DMS114 treated with DMSO at 0.1 percent for 48 hours (cell line): Measurements from ENCODE around the gene DDX11.
"Not testable (repeated sequence)": the region's sequence is repeated elsewhere in the genome, so short reads cannot be mapped to it uniquely, and the experiment has no call there.

Source experiments
- DNase-seq: peaks from one replicate; lab custom pipeline; 2025; ENCODE audit not compliant: unreplicated experiment; lab: John Stamatoyannopoulos, UW

DDX11 gene

DNA sequence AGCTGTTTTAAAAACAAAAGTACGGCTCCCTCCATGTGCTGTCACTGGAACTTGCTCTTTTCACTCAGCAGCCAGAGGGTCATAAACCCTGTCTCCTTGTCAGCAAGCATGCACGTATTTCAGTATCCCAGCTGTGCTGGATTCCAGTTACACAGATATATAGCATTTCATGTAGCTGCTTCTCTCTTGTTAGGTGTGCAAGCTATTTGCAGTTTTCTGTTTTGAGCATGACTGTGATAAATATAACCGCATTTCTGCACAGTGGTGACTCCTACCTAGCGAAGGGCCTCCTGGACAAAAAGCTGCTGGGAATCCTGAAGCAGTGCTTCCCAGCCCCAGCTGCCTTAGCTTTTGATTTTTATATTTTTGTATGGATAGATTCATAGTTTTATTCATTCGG, 24.7 kb downstream of the DDX11 start:
- DNase-seq: not testable (repeated sequence)

DNA sequence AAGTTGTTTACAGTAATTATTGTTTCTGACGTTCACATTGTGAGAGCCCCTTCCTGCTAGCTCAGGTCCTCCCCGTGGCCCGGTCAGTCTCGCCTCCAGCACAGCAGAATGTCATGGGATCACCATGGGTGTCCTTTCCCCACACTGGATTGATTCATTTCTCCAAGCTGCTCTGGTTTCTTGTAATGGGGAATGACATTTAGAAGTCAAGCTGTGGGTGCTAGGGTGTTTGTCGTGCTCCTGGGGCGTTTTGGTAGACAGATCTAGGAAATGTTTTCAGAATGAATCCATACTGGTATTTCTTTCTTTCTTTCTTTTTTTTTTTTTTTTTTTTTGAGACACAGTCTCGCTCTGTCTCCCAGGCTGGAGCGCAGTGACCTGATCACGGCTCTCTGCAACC, 25.1 kb downstream of the DDX11 start:
- DNase-seq: not testable (repeated sequence)

DNA sequence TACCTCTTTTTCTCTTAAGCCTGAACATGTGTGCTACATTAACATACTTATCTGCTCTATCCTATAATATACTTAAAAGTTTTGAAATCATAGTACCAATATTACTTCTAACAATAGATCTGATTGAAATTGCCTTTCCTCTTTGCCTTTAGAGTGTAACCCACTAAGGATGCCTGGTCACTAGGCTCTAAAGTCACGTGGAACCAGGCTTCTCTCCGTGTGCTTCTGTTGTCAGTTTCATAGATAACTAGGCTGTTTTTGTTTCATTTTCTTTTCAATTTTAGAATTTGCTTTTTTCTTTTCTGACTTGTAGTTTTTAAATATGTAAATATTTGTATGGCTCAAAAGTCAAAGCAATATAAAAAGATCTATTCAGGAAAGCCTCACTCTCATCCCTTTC, 25.8 kb downstream of the DDX11 start:
- DNase-seq: not testable (repeated sequence)

DNA sequence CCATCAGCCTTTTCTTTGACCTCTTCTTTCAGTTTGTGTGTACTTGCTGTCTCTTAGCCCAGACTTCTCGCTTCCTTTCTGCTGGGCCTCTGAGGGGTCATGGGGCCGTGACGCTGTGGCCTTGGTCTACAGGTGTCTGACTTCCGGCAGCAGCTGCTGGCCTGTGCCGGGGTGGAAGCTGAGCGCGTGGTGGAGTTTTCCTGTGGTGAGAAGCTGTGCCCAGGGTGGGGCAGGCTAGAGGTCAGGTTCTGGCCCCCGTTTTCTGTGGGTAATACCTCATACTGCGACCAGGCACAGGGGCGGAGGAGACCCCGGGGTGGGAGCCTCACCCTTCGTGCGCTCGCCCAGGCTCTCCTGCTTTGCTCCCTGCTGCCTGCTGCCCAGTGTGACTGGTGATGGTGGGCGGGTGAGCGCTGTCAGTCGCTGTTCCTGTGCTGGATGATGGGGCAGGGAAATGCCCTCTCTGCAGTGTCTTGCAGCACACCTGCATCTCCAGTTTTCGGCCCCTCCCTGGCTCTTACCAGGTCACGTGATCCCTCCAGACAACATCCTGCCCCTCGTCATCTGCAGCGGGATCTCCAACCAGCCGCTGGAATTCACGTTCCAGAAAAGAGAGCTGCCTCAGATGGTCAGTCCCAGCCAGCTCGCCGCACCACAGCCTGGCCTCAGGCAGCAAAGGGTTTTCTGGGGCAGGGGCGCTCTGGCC, 27.0 kb downstream of the DDX11 start:
- not testable (repeated sequence) for DNase-seq

DNA sequence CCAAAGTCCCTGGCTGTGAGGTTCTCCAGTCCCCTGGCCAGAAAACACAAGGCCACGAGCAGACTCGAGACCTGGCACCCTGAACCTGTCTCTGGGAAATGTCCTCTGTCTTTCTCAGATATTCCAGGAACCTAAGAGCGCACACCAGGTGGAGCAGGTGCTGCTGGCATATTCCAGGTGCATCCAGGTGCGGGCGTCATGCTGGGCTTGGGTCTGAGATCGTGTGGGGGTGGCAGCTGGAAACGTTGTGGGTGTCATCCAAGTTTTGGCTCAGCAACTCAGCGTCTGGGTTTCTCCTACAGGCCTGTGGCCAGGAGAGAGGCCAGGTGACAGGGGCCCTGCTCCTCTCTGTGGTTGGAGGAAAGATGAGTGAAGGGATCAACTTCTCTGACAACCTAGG, 28.5 kb downstream of the DDX11 start:
- DNase-seq: not testable (repeated sequence)

DNA sequence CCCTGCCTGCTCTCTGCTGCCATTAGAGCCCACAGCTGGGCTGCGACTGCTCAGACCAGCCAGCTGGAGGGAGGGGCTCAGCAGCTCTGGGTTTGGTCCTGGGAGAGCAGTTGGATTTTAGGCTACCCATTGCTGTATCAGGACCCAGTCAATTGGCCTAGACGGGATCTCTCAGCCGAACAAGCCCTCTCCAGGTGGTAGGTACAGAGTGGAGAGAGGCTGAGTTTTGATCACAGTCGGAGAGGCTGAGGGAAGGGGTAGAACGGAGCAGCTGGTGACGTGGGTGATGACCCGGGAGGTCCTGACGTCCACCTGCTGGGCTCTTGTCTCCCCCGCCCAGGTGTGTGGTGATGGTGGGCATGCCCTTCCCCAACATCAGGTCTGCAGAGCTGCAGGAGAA, 28.9 kb downstream of the DDX11 start:
- not testable (repeated sequence) for DNase-seq

DNA sequence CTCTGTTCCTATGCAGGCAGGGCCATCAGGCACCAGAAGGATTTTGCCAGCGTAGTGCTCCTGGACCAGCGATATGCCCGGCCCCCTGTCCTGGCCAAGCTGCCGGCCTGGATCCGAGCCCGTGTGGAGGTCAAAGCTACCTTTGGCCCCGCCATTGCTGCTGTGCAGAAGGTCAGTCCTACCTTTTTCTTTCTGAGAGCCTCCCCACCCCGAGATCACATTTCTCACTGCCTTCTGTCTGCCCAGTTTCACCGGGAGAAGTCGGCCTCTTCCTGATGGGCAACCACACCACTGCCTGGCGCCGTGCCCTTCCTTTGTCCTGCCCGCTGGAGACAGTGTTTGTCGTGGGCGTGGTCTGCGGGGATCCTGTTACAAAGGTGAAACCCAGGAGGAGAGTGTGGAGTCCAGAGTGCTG, 29.9 kb downstream of the DDX11 start:
- not testable (repeated sequence) for DNase-seq

DNA sequence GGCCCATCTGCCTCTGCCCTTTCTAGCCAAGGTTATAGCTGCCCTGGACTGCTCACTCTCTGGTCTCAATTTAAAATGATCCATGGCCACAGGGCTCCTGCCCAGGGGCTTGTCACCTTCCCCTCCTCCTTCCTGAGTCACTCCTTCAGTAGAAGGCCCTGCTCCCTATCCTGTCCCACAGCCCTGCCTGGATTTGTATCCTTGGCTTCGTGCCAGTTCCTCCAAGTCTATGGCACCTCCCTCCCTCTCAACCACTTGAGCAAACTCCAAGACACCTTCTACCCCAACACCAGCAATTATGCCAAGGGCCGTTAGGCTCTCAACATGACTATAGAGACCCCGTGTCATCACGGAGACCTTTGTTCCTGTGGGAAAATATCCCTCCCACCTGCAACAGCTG, 30.6 kb downstream of the DDX11 start:
- DNase-seq: not testable (repeated sequence)

DNA sequence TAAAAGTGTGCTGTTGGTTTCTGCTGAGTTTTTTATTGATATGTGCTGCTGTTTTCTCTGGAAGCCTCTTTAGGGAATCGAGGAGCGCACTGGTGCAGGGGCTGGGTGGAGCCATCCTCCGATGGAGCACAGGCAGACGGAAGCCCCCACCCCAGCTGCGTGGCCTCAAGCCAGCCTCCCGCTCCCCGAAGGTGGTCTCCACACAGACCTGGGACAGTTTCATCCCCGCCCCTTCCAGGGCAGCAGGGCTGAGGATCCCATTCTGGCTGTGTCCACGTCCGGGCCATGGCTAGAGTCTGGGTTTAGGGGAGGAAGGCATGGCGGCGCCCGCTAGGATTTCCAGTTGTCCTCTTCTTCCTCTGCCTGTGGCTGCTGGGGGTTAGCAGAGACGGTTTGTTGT, 31.1 kb downstream of the DDX11 start:
- DNase-seq: not testable (repeated sequence)

DNA sequence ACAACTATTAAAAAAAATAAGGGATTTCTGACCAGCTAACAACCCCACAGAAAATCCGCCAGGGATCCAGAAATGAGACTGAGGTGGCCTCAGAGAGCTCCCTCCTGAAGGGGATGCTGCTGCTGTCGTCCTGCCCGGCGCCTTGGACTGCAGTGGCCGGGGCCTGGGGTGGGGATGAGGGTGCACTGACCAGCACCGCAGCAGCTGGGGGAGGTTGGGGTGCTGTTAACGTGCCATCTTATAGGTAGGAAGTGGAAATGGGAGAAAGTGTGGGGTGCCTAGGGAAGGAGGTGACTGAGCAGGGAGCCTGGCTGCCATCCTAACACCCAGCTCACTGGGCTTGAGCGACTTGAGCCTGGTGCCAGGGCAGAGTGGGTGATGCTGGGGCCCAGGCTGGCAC, 32.0 kb downstream of the DDX11 start:
- no peak for DNase-seq

DNA sequence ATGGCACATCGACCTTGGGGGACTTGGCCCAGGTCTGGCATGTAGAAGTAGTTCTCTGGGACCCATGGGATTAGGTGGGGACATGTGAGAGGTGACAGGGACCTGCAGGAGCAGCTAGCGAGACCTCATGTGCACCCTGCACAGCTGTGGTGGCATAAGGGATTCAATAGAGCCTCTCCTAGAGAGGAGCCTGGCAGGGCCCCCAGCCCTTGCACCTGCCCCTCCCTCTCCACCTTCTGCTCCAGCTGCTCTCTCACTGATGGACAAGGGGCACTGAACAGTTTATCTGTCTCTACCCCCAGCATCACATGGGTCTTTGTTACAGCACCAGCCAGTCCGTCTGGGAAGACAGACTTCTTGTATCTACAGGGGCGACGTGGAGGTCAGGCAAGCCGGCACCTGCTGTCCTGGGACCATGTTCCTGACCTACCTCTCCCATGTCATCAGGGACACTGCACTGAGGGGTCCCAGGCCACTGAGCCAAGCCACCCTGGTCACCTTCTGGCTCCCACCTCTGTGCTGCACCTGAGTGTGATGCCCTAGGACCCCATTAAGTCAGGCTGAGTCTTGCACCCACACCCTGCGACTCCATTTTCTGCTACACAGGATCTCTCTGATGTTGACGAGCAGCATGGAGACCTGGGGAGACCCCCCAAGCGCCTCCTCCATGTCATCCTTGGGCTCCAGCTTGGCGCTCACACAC, 32.6 kb downstream of the DDX11 start:
- no peak for DNase-seq

DNA sequence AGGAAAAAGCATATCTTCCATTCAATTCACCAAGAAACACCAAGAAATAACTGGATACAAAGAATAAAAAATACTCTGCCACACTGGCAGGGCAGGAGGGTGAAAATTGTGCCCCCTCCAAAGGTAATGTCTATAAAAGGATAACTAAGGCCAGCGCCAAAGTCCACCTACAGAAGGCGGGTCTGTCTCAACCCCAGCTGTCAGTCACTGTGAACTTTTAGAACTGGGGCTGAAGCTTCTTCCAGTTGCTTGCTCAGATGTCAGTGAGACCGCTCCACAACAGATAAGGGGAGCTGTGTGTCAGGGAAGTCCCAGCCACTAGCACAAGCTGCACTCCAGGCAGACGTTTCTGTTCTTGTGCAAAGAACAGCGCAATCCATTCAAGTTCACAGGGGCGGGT, 36.1 kb downstream of the DDX11 start:
- DNase-seq: not testable (repeated sequence)

DNA sequence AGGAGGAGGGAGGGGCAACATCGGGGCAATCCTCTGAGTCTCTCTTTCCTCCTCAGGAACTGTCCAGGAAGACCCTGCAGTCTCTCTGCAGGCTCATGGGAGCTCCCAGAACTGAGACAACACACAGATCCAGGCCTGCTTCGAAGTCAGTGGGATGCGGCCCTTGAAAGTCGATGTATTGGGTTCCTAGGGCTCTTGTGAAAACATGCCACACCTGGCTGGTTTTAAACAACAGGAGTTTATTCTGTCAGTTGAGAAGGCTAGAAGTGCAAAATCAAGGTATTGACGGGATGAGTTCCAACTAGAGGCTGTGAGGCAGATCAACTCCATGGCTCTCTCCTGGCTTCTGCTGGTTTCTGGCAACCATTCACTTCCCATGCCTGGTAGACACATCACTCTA, 36.6 kb downstream of the DDX11 start:
- not testable (repeated sequence) for DNase-seq

DNA sequence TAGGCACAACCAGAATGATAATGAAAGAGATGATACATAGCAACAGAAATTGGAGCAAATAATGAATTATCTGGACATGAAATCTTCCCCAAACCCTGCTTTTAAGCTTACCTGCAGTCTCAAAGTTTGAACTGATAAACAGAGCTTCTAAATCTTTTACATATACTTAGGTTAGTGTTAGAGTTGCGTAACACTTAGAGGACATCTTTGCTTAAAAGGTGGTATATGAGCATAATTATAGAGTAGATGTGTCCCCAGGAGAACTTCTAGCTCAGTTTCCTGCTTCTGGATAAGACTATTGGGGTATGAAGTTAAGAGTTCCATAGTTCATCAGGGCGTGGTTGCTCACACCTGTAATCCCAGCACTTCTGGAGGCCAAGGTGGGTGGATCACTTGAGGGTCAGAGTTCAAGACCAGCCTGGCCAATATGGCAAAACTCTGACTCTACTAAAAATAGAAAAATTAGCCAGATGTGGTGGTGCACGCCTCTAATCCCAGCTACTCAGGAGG, 41.5 kb downstream of the DDX11 start:
- DNase-seq: not testable (repeated sequence)

DNA sequence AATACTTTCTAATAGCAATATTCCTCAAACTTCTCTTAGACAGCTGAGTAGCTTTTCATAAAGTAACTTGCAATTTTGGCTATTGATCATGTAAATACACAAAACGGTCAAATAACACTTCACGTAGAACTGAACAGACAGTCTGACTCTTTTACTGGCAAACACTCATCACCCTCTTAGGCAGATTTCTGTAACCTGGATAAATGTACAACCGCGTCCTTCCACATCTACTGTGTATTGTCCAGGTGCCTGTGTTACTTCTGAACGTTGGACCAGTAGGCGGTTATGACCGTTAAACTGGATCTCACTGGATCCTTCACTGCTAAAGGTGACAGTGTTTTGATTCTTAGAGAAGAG, 43.2 kb downstream of the DDX11 start:
- DNase-seq: not testable (repeated sequence)

DNA sequence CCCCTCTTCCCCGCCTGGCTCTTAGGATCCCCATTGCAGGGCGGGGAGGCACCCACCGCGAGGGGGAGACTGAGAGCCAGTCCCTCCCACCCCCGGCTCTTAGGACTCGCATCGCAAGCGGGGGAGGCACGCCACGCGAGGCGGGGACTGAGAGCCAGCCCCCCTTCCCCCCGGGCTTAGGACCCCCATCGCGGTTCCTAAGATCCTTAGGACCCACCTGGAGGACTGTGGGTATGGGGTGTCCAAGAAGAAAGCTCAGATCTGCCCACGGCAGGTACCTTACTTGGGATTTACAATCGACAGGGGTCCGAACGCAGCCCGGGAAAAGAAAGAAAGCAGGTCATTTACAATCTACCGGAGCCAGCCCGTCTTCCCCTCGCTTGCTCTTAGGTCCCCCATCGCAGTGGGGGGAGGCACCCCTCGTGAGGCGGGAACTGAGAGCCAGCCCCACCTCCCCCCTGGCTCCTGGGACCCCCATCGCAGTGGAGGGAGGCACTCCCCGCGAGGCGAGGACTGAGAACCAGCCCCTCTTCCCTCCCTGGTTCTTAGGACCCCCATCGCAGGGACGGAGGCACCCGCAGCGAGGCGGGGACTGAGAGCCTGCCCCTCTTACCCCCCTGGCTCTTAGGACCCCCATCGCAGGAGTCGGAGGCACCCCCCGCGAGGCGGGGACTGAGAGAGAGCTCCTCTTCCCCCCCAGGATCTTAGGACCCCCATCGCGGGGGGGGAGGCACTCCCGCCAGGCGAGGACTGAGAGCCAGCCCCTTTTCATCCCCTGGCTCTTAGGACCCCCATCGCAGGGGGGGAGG, 43.7 kb downstream of the DDX11 start:
- DNase-seq: no peak

DNA sequence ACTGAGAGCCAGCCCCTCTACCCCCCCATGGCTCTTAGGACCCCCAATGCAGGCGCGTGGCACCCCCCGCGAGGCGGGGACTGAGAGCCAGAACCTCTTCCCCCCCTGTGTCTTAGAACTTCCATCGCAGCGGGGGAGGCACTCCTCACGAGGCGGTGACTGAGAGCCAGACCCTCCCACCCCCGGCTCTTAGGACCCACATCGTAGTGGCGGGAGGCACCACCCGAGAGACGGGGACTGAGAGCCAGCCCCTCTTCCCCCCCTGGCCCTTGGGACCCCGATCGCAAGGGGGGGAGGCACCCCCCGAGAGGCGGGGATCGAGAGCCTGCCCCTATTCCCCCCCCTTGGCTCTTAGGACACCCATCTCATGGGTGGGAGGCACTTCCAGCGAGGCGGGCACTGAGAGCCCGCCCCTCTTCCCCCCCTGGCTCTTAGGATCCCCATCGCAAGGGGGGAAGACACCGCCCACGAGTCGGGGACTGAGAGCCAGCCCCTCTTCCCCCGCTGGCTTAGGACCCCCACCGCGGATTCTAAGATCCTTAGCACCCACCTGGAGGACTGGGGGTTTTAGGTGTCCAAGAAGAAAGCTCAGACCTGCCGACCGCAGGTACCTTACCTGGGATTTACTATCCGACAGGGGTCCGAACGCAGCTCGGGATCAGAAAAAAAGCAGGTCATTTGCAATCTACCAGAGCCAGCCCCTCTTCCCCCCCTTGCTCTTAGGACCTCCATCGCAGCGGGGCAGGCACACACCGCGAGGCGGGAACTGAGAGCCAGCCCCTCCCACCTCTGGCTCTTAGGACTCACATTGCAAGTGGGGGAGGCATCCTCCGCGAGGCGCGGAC, 44.9 kb downstream of the DDX11 start:
- peak; percentile 39 for DNase-seq

DNA sequence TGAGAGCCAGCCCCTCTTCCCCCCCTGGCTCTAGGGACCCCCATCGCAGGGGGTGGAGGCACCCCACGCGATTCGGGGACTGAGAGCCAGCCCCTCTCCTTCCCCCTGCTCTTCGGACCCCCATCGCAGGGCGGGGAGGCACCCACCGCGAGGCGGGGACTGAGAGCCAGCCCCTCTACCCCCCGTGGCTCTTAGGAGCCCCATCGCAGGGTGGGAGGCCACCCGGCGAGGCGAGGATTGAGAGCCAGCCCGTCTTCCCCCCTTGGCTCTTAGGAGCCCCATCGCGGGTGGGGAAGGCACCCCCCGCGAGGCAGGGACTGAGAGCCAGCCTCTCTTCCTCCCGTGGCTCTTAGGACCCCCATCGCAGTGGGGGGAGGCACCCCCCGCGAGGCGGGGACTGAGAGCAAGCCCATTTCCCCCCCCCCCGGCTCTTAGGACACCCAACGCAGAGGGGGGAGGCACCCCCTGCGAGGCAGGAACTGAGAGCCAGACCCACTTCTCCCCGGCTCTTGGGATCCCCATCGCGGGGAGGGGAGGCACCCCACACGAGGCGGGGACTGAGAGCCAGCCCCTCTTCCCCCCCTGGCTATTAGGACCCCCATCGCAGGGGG, 45.6 kb downstream of the DDX11 start:
- no peak for DNase-seq

DNA sequence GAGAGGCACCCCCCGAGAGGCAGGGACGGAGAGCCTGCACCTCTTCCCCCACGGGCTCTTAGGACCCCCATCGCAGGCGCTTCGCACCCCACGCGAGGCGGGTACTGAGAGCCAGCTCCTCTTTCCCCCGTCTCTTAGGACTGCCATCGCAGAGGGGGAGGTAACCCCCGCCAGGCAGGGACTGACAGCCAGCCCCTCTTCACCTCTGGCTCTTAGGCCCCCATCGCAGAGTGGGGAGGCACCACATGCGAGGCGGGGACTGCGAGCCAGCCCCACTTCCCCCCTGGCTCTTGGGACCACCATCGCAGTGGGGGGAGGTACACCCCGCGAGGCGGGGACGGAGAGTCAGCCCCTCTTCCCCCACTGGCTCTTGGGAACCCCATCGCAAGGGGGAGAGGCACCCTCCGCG, 46.1 kb downstream of the DDX11 start:
- no peak for DNase-seq

DNA sequence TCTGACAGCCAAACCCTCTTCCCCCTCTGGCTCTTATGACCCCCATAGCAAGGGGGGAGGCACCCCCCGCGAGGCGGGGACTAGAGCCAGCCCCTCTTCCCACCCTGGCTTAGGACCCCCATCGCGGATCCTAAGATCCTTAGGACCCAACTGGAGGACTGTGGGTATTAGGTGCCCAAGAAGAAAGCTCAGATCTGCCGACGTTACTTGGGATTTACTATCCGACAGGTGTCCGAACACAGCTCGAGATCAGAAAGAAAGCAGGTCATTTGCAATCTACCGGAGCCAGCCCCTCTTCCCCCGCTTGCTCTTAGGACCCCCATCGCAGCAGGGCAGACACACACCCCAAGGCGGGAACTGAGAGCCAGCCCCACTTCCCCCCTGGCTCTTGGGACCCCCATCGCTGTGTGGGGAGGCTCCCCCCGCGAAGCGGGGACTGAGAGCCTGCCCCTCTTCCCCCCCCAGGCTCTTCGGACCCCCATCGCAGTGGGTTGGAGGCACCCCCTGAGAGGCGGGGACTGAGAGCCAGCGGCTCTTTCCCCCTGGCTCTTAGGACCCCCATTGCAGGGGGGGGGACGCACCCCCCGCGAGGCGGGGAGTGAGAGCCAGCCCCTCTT, 46.8 kb downstream of the DDX11 start:
- DNase-seq: no peak
